ENCODE data around the gene MAP4K4.
A peak's percentile ranks its signal among the peaks of the same experiment; 100 is the strongest.

The MAP4K4 gene

GRCh38 chr2:101697124-101698013, at the start of gene MAP4K4:
TSS of gene MAP4K4 (plus strand) at chr2:101697707. CDS start at chr2:101698081, 374 bp downstream.
- peak; percentile 84 for DNase-seq (ENCODE audit: low read depth)

GRCh38 chr2:101653469-101653868, 44.0 kb upstream of the MAP4K4 start:
- no peak for DNase-seq (ENCODE audit: low read depth)

- peak; percentile 54 for DNase-seq (ENCODE audit: low read depth)
Measured at GRCh38 chr2:101655702-101656422, 41.6 kb upstream of the MAP4K4 start.

- DNase-seq (ENCODE audit: low read depth), result no peak
Measured at GRCh38 chr2:101657787-101658186, 39.7 kb upstream of the MAP4K4 start.

- peak; percentile 36 for DNase-seq (ENCODE audit: low read depth)
Measured at GRCh38 chr2:101658387-101658786, 39.1 kb upstream of the MAP4K4 start.

- DNase-seq (ENCODE audit: low read depth), result no peak
Measured at GRCh38 chr2:101665312-101665711, 32.2 kb upstream of the MAP4K4 start.

GRCh38 chr2:101667823-101668222, 29.7 kb upstream of the MAP4K4 start:
- no peak for DNase-seq (ENCODE audit: low read depth)

GRCh38 chr2:101672047-101672446, 25.5 kb upstream of the MAP4K4 start:
- DNase-seq (ENCODE audit: low read depth), result no peak

GRCh38 chr2:101673920-101674319, 23.6 kb upstream of the MAP4K4 start:
- DNase-seq (ENCODE audit: low read depth), result no peak

GRCh38 chr2:101675512-101675911, 22.0 kb upstream of the MAP4K4 start:
- DNase-seq (ENCODE audit: low read depth), result no peak

- no peak for DNase-seq (ENCODE audit: low read depth)
Measured at GRCh38 chr2:101676674-101677073, 20.8 kb upstream of the MAP4K4 start.

- DNase-seq (ENCODE audit: low read depth), result no peak
Measured at GRCh38 chr2:101677658-101678057, 19.8 kb upstream of the MAP4K4 start.

- DNase-seq (ENCODE audit: low read depth), result no peak
Measured at GRCh38 chr2:101678379-101678778, 19.1 kb upstream of the MAP4K4 start.

GRCh38 chr2:101679037-101679726, 18.3 kb upstream of the MAP4K4 start:
- peak; percentile 88 for DNase-seq (ENCODE audit: low read depth)

GRCh38 chr2:101679801-101680487, 17.6 kb upstream of the MAP4K4 start:
- peak; percentile 20 for DNase-seq (ENCODE audit: low read depth)

GRCh38 chr2:101682311-101682710, 15.2 kb upstream of the MAP4K4 start:
- no peak for DNase-seq (ENCODE audit: low read depth)

GRCh38 chr2:101684313-101684712, 13.2 kb upstream of the MAP4K4 start:
- DNase-seq (ENCODE audit: low read depth), result no peak

GRCh38 chr2:101688261-101688660, 9.2 kb upstream of the MAP4K4 start:
- peak; percentile 53 for DNase-seq (ENCODE audit: low read depth)

- DNase-seq (ENCODE audit: low read depth), result no peak
Measured at GRCh38 chr2:101689114-101689825, 8.2 kb upstream of the MAP4K4 start.

GRCh38 chr2:101690547-101691152, 6.9 kb upstream of the MAP4K4 start:
- no peak for DNase-seq (ENCODE audit: low read depth)

GRCh38 chr2:101692041-101692440, 5.5 kb upstream of the MAP4K4 start:
- no peak for DNase-seq (ENCODE audit: low read depth)
